GM12801 (cell line): ENCODE data around the gene RAPGEF4.

ENCODE experiments used
- TF ChIP-seq, protein P1 (sequence below): IDR thresholded peaks from one replicate; pipeline ENCODE4 v1.5.1; 2011; ENCODE audit warnings: control low read depth; ENCODE audit not compliant: insufficient read length; ENCODE audit errors: extremely low read depth

RAPGEF4 gene

DNA sequence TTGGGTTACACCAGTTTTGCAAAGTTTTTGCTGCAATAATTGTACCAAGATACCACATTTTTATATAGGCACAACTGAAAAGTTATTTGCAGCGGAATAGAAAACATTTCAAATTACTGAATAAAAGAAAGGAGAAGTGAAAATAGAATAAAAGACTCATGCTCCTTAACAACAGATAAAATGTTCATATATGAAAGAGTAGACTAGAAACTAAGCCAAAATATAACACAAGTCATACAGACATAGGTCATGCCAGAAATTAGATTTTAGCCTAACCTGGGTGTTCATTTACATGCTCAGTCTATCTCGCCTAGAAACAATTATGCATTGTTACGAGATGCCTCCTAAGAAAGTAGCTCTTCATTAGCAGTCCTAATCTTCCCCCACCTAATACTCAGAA is 323.6 kb downstream of the RAPGEF4 start:
- TF ChIP-seq, protein P1, sequence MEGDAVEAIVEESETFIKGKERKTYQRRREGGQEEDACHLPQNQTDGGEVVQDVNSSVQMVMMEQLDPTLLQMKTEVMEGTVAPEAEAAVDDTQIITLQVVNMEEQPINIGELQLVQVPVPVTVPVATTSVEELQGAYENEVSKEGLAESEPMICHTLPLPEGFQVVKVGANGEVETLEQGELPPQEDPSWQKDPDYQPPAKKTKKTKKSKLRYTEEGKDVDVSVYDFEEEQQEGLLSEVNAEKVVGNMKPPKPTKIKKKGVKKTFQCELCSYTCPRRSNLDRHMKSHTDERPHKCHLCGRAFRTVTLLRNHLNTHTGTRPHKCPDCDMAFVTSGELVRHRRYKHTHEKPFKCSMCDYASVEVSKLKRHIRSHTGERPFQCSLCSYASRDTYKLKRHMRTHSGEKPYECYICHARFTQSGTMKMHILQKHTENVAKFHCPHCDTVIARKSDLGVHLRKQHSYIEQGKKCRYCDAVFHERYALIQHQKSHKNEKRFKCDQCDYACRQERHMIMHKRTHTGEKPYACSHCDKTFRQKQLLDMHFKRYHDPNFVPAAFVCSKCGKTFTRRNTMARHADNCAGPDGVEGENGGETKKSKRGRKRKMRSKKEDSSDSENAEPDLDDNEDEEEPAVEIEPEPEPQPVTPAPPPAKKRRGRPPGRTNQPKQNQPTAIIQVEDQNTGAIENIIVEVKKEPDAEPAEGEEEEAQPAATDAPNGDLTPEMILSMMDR = no peak

DNA sequence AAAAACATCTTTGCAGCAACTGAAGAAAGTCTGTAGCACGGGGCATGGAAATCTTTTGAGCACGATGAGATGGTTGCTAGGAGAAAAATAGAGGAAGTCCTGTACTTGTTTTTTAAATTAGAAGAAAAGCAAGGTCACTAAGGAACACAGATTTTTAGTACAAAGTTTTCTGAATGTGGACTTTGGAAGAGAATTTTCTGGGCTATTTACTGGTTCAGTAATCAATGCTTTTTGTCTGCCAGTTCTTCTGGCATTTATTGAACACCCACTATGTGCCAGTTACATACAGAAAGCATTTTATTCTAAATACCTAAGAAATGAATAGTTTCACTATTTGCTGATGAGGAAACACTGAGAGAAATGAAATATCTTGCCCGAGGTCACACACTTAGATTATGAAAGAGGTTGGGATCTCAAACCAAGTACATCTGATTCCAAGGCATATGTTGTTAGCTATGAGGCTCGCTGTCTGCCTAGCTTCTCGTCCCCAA is 324.4 kb downstream of the RAPGEF4 start:
- TF ChIP-seq, protein P1 = no peak

DNA sequence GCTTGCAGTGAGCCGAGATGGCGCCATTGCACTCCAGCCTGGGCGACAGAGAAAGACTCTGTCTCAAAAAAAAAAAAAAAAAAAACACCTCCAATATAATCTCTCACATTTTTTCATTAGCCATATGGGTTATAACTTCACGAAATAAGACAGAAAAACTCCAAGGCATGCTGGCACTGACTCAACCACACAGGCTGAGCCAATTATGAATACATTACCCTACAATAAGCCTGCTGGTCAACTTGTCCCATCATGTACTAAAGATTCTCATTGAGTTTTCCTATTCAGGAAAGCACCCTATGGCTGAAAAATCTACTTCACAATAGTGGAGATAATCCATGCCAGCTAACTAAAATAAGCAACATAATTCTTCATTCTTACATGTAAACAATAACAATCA is 327.2 kb downstream of the RAPGEF4 start:
- TF ChIP-seq, protein P1 = no peak

DNA sequence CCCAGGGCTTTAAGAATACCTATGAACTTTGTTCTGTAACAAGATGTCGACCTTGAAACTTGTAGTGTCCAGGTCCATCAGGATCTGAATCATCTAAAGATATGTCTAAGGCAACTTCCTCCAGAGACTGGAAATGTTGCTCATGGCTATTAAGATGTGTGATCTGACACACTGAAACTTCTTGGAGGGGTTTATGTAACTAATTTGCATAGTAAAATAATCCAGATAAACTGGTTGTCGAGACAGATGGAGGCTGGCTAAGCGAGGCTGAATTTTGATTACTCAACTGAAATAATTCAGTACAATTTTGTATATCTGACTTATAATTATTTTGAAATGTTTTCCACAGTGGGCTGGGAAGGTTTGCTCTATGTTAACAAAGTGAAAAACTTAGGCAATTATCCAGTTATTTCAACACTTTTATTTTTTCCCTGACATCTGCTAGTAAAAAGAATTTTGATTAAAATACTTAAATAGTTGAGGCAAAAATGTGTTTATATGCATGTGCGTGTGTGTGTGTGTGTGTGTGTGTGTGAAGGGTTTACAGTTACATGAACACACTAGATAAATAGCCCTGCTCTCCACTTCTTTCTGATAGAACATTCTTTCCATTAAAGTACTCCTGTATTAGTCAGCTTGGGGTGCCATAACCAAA is 328.6 kb downstream of the RAPGEF4 start:
- TF ChIP-seq, protein P1 = no peak

DNA sequence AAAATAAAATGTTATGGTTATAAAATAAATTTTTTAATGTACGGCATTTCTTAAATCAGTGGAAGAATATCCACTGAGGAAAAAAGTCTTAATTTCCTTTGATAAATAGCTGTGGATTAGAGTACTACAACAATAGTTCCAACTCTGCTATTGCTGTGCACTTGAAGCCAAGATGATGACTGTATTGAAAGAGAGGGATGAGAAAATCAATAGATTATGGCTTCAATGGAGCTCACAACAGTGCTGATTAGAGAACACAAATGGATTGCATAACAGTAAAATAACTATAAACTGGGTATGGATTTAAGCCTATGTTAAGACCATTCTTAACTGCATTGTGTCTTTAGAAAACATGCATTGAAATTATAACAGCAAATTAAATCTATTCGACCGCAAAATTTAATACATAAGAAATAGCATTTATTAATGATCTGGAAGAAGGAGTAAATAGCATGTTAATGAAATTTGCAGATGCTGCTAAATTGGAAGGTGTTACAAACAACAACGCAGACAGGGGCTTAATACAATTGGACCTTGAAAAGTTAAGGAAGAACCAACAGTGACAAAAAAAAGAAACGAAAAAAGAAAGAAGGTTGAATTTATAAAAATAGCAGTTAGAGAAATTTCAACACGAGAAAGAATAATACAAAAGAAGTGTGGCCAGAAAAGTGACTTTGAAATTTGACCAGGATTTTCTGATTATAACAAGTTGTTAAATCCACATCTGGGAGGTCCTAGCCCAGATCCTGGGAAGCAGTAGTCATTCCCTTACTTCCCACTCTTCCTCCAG is 331.4 kb downstream of the RAPGEF4 start:
- TF ChIP-seq, protein P1 = no peak

DNA sequence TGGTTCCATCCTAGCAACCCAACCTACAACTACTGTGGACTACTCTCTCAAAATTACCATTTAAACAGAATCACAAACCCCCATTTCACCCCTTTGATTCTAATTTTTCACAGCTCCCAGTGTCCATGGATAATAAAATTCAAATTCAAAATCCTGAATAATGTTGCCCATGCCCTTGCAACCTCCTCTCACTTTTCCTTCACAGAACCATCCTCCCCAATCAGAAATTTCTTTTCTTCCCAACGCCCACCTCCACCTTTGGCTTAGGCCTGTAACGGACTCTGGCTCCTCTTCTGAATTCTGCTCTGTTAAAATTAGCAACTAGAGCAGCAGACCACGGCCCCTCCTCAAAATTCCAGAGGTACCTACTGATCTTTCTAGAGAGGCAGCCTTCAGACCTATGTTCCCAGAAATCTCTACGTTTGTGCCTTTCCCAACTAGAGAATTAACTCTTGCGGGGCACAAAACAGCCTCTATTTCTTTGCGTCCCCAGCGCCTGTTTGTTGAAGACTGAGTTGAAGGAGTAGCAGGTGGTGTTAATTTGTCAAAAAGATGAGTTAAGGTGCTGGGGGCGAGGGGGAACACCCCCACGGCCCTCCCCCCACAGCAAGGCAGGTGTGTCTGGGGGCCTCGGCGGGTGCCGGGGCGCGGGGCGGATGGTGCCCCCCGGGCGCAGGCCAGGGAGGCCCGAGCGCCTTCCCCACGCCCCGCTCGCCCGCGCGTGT is 339.6 kb downstream of the RAPGEF4 start:
- TF ChIP-seq, protein P1 = no peak
